ENCODE data around the gene SPINT4.

The SPINT4 gene

DNA sequence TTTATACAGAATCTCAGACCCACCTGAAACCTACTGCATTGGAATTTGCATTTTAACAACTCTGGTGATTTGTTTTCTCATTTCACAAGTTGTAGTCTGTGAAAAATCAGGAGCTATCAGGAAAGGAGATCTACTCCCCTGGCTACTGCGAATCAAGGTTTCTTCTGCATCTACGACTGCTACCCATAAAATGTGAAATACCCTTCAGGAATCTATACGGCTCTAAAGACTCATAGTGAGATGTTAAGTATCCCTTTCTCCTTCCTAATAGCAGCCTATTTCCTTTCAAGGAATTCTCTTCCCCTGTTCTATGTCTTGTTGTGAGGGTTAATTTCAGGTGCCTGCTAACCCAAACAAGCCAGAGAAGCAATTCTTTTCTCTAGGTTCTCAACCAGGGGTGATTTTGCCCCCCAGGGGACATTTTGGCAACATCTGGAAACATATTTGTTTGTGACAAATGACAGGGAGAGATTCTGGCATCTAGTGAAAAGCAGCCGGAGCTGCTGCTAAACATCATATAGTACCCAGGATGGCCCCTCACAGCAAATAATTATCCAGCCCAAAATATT, 43.2 kb downstream of the SPINT4 start:
- DNase-seq (ENCODE audit: low read depth), result no peak

DNA sequence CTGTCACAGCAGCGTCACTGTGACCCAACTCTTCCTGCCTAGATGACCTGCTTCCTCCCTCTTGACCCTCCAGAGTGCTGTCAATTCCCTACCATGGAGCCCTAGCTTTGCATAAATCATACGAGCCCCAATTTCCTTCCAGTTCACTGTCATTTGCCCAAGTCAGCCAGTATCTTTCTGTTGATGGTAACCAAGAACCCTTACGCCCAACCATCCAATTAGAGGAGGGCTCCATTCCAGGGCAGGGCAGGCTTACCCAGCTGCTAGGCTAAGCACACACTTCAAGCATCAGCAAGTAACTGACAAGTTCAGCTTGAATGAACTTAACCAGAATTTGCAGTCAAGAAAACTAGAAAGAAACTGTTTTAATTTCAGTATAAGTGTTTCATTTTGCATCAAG, 43.8 kb downstream of the SPINT4 start:
- DNase-seq (ENCODE audit: low read depth), result no peak

DNA sequence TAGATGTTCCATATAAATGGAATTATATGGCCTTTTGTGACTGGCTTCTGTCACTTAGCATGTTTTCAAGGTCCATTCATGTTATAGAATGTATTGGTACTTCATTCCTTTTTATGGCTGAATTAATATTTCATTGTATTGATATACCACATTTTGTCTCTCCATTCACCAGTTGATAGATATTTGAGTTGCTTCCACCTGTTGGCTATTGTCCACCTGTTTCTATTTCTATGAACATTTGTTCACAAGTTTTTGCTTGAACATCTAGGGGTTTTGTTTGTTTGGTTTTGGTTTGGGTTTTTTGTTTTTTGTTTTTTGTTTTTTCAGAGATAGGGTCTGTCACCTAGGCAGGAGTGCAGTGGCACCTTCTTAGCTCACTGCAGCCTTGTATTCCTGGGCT, 46.3 kb downstream of the SPINT4 start:
- no peak for DNase-seq (ENCODE audit: low read depth)

DNA sequence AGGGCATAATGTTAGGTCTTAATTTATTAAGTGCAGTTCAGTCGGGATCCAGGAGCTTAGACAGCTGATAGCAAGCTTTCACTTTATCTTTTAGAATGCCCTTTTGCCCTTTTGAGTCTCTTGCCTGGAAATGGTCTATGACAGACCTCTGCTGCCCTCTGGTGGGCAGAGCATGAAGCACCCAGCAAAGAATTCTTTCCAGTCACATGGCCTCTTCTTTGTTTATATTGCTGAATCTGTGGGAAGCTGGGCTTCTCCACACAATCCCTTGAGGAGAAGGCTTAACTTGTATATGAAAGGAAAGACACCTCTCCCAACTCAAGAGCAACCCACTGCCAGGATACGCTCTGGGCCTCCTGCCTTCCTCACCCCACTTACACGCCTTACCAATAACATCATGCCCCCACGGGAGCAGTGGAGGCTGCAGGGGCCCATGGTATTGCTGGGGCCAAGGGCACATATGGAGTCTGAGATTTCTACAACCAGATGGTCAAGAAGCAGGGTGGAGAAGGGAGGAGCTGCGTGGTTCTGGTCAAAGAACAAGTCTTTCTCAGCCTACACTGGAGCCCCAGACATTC, 49.1 kb downstream of the SPINT4 start:
- DNase-seq (ENCODE audit: low read depth), result peak; percentile 65

DNA sequence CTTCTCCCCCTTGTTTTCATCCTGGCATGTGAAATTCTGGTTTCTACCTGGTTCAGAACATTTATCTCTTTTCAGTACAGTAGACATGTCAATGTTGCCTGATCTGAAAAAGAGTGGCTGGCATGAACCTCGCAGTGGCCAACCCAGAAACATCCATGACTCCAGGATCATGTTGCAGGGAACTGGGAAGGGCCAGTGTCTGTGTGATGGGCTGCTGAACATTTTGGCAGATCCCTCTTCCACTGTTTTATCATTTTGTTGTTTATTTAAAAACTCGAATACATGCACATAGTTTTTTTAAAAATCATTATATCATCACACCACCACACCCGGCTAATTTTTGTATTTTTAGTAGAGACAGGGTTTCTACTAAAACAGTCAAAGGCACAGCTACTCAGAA, 50.5 kb downstream of the SPINT4 start:
- no peak for DNase-seq (ENCODE audit: low read depth)

DNA sequence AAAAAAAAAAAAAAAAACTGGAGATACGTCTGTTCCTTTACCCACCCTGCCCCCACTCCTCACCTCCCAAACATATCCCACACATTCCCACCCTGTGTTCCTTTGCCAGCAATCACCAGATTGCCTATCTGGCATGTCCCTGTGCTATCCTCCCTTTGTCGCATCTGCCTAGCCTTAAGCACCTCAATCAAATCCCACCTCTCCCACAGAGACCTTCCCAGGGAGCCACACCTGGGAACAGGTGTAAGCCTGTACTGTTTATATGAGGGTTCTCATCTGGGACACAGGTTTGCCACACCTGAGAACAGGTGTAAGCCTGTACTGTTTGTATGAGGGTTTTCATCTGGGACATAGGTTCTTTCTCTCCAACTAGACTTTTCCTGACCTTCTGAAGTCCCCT, 52.8 kb downstream of the SPINT4 start:
- DNase-seq (ENCODE audit: low read depth), result no peak

DNA sequence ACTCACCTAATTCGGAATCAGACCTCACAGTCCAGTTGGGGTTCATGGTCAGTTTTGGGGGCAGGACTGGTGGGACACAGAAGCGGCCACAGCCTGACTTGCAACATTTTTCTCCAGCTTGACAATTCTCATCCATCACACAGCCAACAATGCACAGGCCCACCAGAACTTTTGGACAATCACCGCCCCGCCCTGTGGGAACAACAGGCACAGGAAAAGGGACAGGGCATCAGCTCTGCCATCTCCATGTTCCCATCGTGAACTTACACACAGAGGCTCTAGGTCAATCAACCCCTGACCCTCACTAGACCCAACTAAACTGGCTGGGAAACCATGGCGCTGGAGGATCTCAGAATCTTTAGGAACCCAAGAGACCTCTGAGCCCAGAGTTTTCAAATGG, 53.3 kb downstream of the SPINT4 start:
- DNase-seq (ENCODE audit: low read depth), result no peak

All from HS-27A (cell line).